Measurements from ENCODE around the gene UEVLD.
A peak's percentile ranks its signal among the peaks of the same experiment; 100 is the strongest.
"Not testable (repeated sequence)": the region's sequence is repeated elsewhere in the genome, so short reads cannot be mapped to it uniquely, and the experiment has no call there.

The UEVLD gene

DNA sequence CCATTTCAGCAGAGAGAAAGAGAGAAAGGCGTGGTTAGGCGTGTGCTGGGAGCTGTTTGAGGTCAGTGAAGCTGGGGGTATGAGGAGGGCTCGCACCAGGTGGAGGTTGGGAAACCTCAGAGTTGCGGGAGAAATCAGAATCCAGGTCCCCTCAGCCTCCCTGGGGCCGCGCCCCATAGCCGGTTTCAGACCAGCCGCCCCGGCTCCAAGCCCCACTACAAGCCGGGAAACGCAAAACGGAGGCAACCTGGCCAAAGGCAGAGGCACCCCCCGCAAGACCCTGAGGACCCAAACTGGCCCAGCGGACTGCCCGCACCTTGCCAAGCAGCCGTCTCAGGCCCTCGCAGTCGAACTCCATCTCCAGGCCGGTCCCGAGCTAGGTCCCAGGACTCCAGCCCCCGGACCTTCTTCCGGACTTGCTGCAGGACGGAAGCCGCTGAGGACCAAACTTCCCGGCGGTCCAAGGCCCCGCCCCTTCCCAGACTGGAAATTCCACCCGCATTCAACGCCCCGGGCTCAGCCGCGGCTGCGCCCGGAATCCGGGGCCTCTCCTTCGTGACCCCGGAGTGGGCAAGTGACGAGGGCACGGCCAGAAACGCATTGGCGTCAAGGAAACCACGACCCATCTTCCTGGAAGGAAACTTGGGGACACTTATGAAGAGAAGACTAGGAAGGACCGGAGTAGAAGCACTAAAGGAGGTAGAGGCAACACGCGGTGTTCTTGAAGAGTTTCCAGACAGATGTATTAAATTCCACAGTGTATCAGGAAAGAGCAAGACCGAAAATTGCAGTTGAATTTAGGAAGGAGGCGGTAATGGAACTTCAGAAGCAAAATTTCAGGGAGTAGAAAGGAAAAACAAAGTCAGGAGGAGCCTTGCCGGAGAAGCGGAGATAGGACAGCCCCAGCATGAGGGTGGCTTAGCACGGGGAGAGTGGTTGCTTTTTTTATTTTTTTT is at the start of gene UEVLD:
Gene UEVLD, minus strand, starts transcription at position 438 of the 956 bp plus-strand sequence. Its CDS starts 80 bp downstream, at position 358.
- DNase-seq (ENCODE audit: low read depth) = peak; percentile 37

DNA sequence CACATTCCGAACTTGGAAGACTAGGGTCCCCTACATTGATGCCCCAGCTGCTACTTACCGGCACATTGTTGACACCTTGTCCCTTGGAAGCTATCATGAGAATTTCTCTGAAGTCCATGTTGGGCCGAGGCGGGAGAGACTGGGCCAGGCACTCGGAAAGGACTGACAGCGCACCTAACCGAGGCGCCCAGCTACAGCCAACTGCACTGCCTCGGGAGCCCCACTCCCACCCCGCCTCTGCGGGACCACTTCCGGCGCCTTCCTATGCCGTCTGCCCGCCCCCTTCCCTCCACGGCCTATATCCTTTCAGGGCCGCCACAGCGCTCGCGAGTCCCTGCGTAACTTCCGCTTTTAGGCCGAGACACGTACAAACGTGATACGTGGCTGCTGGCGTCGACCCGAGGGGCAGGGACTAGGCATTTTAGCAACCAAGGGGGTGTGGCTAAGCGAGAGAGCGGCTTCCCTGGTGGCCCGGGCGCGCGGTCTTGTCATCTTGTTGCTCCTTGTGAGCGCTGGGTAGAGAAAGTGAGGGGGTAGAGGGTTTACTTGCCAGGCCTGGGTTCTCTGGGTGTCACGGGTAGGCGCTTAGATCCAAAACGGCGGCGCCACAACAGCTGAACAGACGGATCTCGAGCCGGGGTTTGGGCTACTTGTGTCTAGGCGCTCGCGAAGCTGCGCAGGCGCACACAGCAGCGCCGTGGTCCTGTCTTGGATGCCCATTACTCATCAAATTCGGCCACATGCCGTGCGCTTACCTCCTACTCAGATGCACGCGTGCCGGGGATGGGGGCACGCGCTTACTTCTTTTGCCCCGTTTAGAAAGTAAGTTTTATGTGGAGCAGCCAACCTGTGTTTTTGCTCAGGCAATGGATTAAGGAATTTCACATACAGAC is 45.9 kb upstream of the UEVLD start, which contains the start of gene SPTY2D1:
Gene SPTY2D1, minus strand, starts transcription at position 203 of the 893 bp plus-strand sequence. Its CDS starts 85 bp downstream, at position 118.
- peak; percentile 92 for DNase-seq (ENCODE audit: low read depth)

DNA sequence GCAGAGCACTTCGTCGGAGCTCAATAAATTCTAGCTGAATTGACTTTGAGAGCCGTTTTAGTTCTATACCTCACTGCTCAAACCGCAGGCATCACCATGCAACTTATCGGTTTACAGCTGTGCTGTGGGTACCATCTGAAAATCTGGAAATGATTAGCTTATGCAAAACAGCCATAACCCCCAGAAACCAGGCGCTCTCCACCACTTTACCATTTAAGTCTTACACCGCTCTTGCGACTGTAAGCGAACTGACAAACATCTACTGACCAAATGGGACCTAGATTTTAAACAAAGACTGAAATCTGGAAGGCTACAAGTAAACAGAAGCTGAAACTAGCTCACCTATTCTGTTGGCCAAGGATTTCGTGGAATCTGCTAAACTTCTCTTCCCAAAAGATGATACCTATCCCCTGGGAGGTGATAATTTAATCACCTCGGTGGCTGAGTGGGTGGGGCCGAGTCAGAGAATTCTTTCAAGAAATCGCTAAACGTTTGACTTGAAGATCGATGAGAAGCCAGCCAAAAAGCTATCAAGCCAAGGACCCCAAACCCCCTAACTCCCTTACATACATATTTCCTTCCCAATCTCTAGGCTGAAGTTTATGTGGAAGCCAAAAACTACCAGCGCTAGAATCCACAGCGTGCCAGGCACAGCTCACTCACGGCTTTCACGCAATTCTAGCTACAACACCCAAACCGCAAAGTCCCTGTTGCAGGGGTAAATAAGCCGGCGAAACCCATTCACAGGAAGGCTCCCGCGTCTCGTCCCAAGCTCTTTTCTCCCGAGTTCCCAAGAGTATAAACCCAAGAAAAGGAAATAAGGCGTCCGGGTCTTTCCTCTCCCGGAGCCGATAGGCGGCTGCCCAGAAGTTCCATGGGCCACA is 45.0 kb upstream of the UEVLD start:
- DNase-seq (ENCODE audit: low read depth) = no peak

DNA sequence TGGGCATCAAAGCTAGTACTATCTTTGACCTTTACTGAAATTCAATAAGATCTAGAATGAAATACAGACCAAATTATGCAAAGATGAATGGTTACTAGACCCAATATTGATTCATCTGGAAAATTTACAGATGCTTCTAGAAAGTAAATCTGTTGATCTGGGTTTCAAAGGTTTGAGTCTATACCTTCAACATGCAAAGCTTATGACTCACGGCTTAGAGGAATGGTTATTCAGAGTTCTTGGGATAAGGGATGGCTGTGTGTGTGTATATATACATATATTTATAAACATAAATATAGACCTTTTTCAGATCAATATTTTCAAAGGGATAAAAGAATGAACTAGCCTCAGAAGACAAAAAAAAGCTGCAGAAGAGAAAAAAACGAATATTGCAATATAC is 44.3 kb upstream of the UEVLD start:
- no peak for DNase-seq (ENCODE audit: low read depth)

DNA sequence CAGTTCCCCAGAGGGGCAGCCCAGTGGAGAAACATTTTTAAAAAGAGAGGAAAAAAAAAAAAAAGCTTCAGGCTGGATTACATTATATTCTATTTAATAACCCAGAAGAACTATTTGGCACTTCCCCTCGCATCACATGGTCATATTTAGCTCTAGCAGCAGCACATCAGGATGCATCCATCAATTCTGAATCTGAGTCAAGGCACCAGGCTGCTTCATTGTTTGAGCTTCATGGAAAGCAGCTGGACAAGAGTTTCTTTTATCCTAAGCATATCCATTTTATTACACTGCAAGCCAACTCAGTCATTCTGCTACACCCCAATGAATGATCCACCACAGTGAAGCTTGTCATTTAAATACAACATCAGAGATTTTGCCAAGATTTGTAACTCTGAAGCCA is 35.6 kb upstream of the UEVLD start:
- DNase-seq (ENCODE audit: low read depth) = no peak

DNA sequence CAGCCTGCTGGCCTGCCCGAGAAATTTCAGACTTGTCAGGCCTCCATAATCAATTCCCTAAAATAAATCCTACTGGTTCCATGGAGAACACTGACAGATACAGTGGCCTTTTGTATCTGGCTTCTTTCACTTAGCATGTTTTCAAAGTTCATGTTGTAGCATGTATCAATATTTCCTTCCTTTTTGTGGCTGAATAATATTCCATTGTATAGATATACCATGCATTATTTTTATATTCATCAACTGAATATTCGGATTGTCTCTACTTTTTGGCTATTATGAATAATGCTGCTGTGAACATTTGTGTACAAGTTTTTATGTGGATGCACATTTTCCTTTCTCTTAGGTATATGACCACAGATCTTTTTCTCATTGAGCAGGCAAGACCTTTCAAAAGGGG is 35.2 kb upstream of the UEVLD start:
- DNase-seq (ENCODE audit: low read depth) = no peak

DNA sequence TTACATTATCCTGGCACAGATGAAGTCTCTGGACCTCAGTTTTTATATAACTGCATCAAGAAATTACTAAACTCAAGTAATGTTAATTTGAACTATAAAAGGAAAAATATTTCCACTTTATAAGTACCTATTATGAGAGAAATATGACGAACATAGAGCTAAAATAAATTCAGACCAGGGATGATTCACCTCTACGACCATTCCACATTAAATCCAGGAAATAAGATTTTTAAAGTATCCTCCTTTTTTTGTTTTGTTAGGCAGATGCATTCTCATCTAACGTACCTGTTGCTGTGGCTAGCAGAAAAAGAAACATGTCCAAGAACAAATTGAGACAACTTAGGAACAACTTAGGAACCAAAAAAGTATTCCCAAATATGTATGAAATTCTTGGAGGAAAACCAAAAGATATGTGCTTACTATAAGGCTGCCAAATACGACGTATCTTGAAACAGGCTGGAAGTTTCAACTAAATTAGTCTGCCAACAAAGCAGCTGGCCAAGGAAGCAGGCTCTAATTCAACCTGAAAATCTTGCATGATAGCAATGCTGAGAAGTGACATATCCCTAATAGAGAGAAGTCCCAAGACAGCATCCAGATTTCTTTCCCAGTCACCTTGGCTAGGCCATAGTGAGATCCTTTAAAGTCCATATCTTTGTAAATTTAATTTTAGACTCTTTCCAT is 29.9 kb upstream of the UEVLD start:
- no peak for DNase-seq (ENCODE audit: low read depth)

DNA sequence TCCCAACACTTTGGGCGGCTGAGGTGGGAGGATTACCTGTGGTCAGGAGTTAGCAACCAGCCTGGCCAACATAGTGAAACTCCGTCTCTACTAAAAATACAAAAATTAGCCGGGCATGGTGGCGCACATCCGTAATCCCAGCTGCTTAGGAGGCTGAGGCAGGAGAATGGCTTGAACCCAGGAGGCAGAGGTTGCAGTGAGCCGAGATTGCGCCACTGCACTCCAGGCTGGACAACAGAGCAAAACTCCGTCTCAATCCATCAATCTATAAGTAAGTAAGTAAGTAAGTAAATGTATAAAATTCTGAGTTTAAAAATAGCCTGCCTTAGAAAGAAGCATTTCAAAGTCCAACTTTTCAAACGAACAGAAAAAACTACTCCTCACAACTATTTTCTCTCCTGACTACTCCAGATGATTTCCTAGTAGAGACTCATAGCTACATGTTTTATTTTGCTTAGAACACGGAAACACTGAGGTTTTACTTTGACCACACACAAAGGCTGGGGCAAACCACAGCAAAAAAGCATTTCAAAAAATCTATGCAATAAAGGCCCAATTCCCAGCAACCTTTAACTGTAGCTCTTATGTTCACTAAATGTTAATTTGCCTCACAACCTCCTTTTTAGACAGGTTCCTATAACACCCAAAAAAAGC is 29.3 kb upstream of the UEVLD start:
- no peak for DNase-seq (ENCODE audit: low read depth)

DNA sequence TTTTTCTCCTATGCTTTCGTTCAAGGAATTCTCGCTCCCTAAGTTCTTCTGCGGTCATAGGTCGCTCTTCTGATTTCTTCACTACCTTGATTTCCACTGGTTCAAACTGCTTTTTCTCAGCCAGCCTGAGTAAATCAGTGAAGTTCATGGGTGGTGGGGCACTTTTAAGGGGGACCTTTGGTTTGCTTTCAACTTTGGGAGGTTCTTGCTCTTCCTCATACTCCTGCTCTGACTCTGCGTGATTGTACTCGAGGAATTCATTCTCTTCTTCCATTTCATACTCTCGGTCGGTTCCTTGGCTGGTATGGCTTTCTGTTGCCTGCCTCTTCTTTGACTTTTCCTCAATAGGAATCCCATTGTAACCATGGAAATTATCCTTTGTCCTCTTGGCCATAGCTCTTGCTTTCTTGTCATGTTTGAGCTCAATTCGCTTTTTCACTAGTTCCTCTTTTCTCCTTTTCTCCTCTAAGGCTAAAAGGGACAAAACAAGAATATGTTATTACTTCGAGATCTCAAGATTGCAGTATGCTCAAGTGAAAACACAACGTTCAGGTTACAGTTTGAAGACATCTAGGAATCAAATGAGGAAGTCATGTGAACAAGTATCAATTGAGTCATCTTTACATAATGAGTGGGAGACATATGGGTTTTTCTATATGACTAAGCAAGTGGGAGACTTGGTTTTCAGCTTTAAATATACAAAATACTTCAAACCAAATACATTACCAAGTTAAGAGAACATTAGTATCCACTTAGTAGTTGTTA is 27.3 kb upstream of the UEVLD start:
- DNase-seq (ENCODE audit: low read depth) = no peak

DNA sequence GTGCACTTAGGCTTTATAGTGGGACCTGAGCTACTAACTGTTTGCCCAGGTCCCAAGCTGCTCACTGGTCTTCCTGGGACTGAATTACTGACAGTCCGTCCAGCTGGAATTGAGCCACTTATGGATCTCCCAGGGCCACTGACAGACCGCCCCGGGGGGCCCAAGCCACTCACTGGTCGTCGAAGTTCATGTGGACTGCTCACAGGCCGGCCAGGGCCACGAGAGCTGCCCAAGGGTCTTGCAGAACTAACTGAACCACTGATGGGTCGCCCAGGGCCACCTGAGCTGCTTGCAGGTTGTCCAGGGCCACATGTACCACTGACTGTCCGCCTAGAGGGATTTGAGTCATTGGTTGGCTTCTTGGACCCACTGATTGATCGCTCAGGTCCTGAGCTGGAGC is 26.1 kb upstream of the UEVLD start:
- DNase-seq (ENCODE audit: low read depth) = no peak

DNA sequence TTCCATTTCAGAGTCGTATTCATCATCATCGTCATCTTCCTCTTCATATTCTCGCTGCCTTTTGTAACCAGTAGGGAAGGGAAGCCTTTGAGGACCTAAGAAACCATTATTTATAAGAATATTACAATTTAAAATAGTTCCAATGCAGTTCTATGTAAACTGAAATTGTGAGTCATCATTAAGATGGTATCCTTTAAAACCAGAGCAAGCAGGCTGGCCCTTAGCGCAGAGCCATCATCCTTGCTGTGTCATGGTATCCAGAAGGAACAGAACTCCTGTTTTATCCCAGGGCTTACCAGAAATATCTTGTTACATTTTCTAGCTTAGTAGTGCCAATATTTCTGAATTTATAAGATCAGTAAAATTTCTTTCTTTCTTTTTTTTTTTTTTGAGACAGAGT is 23.9 kb upstream of the UEVLD start:
- DNase-seq (ENCODE audit: low read depth) = no peak

DNA sequence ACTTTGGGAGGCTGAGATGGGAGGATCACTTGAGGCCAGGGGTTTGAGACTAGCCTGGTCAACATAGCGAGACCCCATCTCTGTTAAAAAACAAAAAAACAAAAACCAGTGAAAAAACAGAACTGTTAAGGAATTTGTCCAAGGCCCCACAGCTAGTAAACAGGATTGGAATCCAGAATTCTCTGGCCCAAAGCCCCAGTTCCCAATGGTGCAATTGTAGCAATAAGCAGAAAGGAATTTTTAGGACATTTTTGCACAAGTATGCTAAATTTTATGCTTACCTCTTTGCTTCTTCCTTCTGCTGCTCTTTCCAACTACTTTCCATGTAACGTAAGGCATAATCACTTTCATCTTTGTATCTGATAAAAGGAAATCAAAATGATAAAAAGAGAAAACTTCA is 22.7 kb upstream of the UEVLD start:
- no peak for DNase-seq (ENCODE audit: low read depth)

DNA sequence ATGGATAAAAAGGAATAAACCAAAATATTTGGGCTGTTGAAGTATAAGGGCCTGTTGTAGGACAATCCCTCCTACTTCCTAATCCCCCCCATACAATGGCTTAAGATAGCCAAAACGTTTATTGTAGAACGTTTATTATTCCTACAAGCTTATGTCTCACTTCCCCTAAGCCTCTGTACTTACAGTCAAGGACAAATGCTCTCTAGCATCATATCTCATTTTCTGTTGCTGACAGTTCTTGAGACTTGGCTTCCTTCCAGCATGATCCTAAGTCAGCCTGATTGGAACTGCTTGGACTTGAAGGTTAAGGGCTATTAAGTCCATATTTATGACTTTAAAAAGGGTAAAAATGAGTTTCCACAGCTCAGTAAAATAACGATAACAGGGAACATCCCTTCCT is 19.8 kb upstream of the UEVLD start:
- no peak for DNase-seq (ENCODE audit: low read depth)

DNA sequence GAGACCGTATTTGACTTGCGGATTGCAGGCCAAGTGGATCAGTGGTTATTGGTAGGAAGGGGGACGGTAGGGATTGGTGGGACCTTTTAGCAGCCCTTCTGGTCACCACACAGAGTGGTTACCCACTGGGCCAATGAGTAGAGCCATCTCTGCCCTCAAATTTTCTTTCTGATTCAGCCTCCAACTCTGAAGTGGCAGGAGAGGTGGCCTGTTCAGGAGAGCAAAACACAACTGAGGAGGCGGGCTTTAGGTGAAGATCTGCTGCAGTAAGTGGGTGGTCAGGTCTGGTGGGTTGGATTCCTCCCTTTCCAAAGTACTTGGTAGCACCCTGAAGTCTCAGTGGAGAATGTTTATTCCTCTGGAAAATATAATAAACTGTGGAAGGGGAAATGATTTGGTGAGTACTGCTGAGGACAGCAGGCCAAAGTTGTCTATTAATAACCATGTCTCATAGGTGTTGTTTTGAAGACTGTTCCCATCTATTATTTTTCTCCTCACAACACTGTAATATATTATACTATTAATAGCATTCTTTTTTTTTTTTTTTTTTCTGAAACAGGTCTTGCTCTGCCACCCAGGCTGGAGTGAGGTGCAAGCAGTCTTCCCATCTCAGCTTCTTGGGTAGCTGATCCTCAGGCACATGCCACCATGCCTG is 12.5 kb upstream of the UEVLD start:
- DNase-seq (ENCODE audit: low read depth) = no peak

DNA sequence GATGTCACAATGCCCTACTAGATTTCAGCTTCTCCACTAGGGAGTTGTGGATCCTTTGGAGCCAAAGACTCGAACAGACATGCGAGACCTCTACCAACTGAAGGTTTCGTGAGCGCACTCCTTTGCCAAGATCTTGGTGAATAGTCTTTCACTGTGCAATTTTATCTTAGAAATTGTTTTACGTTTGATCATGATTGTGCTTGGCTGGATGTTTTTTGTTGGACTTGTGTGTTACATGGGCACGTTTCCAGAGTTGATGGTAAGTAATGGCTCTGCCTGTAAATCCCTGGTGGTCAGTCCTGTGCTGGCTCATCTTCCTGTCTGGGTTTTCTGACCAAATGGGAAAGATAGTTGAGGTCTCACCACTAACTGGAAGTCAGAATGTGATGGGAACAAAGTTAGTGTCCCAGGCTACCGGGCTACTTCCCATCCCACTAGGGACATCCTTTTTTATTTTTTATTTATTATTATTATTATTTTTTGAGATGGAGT is 11.3 kb upstream of the UEVLD start, which contains the start of gene MISFA:
Gene MISFA, plus strand, starts transcription at position 51 of the 492 bp plus-strand sequence. Its CDS starts 140 bp downstream, at position 191.
- no peak for DNase-seq (ENCODE audit: low read depth)

DNA sequence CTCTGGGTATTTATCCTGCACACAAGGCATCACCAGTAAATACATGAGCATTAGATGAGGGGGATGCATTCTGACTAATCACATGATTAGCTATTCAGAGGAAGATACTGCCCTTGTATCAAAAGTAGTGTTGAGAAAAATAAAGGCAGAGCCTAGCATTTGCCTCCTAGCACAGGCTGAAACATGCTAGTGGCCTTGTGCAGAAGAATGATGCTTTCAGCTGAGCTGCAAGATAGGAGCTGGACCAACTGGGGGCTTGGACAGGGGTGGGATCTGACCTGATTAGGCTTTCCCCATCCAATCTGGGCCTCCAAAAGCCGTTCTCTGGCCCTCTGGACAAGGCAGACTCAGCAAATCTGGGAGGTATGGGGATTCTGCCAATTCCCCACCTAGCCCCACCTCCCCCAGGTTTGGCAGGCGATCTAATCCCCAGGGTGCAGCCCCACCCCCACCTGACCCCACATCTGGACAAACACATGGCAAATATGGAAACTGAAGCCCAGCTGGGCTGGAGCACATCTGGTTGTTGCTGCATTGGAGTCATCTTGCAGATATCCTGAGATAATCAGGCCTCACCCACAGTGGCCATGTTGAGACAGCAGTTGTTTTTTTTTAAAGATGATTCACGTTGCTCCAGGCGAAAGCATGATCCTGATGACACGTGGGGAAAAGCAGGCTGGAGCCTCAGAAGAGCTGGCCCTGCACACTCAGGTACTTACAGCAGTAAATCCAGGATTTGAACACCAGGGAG is 6.6 kb upstream of the UEVLD start:
- DNase-seq (ENCODE audit: low read depth) = no peak

DNA sequence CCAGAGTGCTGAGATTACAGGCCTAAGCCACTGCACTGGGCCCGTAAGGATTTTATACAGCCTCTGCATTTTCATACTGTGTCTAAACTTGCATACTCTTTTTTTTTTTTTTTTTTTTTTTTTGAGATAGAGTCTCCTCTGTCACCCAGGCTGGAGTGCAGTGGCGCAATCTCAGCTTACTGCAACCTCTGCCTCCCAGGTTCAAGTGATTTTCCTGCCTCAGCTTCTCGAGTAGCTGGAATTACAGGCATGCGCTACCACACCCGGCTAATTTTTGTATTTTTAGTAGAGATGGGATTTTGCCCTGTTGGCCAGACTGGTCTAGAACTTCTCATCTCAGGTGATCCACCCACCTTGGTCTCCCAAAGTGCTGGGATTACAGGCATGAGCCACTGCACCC is 5.6 kb upstream of the UEVLD start:
- DNase-seq (ENCODE audit: low read depth) = not testable (repeated sequence)

DNA sequence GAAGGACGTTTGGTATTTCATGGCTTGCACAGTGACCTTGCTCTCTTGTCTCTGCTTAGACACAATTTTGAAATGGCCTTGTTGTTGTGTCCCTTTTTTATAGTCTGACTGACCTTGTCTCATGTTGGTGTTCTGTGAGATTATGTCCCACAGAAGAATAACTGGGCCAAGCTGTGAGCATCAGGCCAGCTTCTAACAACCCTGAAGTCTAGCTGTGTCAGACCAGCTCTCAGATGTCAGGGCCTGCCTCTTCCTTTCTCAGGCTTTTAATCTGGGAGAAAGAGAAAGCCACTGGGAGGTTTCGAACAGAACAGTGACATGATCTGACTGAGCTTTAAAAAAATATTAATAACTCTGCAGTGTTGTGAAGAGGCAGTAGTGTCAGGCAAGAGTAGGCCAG is 2.0 kb upstream of the UEVLD start:
- no peak for DNase-seq (ENCODE audit: low read depth)
